ENCODE data around the gene CRKL.

DNA sequence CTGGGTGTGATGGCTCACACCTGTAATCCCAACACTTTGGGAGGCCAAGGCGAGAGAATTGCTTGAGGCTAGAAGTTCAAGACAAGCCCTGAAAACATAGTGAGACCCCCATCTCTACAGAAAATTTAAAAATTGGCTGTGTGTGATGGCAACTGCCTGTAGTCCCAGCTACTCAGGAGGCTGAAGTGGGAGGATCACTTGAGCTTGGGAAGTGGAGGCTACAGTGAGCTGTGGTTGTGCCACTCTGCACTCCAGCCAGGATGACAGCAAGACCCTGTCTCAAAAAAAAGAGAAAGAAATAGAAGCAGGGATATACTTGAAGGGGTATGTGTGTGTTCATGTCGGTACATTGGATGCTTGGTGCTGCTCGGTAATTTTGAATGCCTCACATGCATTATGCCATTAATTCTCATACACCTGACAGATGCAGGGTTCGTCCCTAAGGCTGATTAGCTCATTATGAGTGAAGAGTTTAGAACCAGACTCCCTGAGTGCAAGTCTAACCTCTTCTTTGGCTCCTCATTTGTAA, 14.0 kb downstream of the CRKL start:
- TF ChIP-seq, protein P1, sequence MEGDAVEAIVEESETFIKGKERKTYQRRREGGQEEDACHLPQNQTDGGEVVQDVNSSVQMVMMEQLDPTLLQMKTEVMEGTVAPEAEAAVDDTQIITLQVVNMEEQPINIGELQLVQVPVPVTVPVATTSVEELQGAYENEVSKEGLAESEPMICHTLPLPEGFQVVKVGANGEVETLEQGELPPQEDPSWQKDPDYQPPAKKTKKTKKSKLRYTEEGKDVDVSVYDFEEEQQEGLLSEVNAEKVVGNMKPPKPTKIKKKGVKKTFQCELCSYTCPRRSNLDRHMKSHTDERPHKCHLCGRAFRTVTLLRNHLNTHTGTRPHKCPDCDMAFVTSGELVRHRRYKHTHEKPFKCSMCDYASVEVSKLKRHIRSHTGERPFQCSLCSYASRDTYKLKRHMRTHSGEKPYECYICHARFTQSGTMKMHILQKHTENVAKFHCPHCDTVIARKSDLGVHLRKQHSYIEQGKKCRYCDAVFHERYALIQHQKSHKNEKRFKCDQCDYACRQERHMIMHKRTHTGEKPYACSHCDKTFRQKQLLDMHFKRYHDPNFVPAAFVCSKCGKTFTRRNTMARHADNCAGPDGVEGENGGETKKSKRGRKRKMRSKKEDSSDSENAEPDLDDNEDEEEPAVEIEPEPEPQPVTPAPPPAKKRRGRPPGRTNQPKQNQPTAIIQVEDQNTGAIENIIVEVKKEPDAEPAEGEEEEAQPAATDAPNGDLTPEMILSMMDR (IDR thresholded peaks at IDR 0.05; ENCODE audit: low read depth, low read length, poor library complexity, severe bottlenecking): no peak
- no peak for TF ChIP-seq EZH2phosphoT487 (IDR thresholded peaks at IDR 0.05; ENCODE audit: borderline replicate concordance, low read length)
